ENCODE data around the gene TTPAL. TPM values are rescaled to one million over a fixed set of nuclear protein-coding genes. Genes with fewer than 3 reads are reported as not detected.
A peak's percentile ranks its signal among the peaks of the same experiment; 100 is the strongest.

The TTPAL gene
- polyA plus RNA-seq, 1 donor: 15.7 TPM

GRCh38 chr20:44495802-44496481 is 20.3 kb downstream of the TTPAL start:
- DNase-seq: no peak

GRCh38 chr20:44496976-44497375 is 21.3 kb downstream of the TTPAL start:
- DNase-seq: no peak

DNA sequence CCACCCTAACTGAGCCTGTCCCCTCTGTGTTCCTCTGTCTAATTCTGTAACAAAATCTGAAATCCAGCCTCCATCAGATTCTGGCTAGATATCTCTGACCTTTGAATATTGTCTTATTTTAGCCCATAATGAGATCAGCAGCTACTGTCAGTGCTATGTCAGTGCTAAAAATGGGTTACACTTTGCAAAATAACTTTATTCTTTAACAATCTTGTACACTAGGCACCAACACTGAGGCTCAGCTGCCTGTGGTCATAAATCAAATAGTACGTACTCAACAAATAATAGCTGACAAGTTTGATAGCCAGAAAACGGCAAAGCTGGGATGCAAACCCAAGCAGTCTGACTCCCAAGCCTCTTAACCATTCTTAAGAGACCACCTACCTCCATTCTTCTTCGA is 22.1 kb downstream of the TTPAL start:
- DNase-seq: no peak

DNA sequence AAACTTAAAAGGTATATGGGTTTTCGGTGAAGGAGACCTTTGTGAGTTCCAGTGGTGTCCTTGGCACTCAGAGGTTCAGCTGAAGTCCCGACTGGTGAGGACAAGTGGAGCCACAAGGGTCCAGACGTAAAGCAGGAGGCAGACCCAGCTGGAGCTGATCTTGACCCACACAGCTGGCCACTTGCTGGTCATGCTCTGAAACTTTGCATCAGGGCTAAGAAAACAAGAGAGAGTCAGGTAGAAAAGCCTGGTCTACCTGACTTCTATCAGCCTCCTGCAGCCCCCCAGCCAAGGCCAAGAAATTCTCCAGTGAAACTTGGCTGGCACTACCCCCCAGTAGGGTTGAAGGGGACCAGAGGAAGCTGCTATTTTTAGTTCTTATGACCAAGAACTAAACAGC is 24.5 kb downstream of the TTPAL start:
- no peak for DNase-seq

- no peak for DNase-seq
Observed at GRCh38 chr20:44501448-44501847, 25.8 kb downstream of the TTPAL start.

DNA sequence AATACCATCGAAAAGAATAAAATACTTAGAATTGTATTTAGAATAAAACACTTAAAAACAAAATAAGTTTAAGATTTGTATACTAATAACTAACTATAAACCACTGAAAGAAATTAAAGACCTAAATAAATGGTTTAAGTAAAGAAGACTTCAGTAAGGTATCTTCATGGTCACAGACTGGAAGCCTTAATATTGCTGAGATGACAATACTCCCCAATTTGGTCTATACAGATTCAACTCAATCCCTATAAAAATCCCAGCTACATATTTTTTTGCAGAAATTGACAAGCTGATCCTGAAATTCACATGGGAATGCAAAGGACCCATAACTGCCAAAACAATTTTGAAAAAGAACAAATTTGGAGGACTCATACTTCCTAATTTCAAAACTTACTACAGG is 27.3 kb downstream of the TTPAL start:
- no peak for DNase-seq

- no peak for DNase-seq
Observed at GRCh38 chr20:44504402-44505307, 29.0 kb downstream of the TTPAL start.

- DNase-seq: no peak
Observed at GRCh38 chr20:44509762-44510161, 34.1 kb downstream of the TTPAL start.

DNA sequence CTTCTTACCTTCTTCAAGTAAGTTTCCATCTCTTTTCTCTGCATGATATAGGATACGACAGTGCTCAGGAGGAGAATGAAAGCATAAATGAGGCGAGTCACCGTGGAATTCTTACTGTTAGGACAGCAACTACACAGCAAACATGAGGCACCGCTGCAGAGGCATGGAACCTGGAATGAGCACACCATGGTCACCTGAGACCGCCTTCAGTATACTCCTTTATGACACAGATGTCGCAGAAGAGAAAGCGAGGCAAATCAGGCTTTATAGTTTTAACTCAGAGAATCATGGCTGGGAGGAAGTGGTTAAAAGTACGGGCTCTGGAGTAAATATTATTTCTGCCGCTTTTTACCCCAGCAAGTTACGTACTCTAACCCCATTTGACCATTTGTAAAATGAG is 38.2 kb downstream of the TTPAL start:
- DNase-seq: no peak

DNA sequence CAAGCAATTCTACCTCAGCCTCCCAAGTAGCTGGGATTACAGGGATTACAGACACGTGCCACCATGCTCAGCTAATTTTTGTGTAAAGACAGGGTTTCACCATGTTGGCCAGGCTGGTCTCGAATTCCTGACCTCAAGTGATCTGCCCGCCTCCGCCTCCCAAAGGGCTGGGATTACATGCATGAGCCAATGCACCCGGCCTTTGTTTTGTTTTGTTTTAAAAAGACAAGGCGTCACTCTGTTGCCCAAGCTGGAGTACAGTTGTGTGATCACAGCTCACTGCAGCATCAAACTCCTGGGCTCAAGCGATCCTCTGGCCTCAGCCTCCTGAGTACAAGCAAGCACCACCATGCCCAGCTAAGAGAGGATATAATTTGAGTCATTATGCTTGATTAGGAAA is 40.8 kb downstream of the TTPAL start:
- no peak for DNase-seq

GRCh38 chr20:44517454-44517853 is 41.8 kb downstream of the TTPAL start:
- DNase-seq: no peak

DNA sequence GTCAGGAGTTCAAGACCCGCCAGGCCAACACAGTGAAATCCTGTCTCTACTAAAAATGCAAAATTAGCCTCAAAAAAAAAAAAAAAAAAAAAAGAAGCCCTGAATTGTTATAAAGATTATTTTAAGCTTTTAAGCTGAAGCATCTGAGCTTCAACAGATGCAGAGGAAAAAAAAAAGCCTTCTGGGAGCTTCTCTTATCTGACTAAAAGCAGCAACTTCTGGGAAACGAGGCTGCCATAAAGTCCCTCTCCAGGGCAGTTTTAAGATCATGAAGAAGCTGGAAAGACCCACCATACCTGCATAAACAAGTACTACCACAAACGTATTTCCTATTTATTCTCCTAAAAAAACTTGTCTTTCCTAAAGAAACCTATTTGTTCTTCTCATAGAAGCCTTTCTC is 42.6 kb downstream of the TTPAL start:
- no peak for DNase-seq

DNA sequence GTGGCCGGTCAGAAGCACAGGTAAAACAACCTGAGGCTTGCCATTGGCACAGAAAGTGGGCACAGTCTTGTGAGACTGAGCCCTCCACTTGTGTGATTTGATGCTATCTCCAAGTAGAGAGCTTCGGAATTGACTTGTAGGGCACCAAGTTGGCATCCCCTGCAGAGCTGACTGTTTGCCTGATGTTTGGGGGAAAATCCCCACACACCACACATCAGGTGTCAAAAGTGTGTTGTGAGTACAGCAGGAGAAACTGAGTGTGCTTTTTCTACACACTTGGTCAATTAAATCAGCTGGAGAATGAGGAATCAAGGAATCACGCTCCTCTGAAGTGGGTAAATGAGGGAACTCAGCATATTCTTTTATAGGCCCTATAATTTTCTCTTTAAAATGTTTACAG is 45.2 kb downstream of the TTPAL start:
- DNase-seq: no peak

DNA sequence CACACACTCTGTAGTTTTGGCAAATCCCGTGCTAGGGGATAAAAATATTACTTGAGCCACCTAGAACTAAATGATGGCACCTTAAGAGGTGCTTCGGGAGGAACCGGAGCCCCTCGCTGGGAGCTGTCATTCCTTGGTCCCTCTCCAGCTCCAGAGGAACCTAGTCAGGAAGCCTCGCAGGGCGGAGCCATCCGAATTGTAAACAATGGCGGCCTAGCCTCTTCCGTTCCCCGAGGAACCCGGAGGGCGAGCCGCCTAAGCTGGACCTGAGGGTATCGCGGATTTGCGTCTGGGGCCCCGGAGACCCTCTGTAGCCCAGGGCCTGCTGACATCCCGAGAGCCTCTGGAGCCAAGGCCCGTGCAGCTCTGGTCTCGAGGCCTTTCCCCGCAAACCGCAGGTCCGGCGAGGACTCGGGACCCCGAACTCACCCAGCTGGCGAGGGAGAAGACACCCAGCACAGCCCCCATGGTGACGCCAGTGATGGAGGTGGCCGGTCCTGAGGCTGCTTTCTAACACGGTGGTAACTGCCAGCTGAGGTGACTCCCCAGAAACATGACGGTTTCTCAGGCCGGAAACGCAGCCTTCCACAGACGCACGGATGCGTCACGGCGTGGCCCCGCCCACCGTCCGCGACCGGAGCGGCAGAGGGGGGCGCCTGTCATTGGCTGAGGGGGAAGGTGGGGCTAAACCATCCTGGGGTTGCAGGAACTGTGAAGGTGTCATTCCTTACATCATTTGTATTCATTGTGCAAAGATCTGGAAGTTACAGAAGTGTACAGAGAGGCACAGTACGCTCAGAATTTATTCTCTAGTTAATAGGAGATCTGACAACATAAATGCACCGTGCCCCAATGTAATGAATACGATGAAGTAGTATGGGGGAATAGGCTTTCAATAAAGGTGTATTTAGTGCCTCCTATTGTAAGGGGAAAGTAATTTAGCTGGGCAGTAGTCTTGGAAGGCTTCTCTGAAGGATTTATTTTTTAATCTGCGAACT is 46.1 kb downstream of the TTPAL start, which contains the start of gene SERINC3:
Gene SERINC3, minus strand, starts transcription at position 587 of the 998 bp plus-strand sequence. Its CDS starts 119 bp downstream, at position 468.
- peak; percentile 93 for DNase-seq

DNA sequence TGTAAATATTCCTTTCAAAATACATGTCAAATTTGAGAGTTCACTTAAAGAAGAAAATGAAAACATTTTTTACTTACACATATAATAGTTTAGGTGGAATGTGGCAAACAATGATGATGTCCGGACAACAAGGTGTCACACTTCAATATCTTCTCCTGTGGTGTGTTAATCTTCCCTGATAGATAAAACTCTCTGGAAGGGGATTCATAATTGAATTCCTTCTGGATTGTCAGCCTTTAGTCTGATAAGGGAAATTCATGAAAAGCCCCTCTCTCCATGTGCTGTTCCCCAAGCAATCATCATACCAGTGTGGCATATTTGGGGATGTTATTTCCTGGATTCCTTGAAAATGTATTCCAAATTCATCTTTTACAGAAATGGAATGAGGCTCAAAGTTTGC is 47.2 kb downstream of the TTPAL start:
- DNase-seq: no peak

DNA sequence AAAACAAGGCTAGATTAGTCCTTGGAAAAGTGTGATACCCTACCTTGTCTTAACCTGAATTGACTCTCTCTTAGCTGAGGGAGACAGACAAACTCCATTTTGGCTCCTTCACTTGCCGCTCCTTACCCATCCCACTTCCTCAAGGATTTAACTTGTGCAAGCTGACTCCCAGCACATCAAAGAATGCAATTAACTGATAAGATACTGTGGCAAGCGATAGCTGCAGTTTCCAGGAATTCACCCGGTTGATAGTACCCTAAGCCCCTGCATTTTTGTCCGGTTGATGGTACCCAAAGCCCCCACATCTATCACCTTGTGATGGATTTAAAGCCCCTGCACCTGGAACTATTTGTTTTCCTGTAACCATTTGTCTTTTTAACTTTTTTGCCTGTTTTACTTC is 48.1 kb downstream of the TTPAL start:
- no peak for DNase-seq

GRCh38 chr20:44526129-44526528 is 50.5 kb downstream of the TTPAL start:
- DNase-seq: no peak

GRCh38 chr20:44527716-44528199 is 52.1 kb downstream of the TTPAL start:
- DNase-seq: no peak

DNA sequence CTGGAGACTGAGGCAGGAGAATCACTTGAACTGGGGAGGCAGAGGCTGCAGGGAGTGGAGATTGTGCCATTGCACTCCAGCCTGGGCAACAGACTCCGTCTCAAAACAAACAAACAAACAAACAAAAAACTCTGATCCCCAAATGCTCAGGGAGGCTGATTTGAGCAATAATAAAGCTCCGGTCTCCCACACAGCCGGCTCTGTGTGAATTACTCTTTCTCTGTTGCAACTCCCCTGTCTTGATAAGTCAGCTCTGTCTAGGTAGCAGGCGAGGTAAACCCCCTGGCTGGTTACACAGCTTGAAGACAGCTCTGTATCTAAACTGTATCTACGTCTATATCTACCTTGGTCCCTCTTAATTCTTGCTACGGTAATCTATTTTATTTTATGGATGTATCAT is 52.6 kb downstream of the TTPAL start:
- no peak for DNase-seq

GRCh38 chr20:44532259-44532980 is 56.7 kb downstream of the TTPAL start:
- no peak for DNase-seq

DNA sequence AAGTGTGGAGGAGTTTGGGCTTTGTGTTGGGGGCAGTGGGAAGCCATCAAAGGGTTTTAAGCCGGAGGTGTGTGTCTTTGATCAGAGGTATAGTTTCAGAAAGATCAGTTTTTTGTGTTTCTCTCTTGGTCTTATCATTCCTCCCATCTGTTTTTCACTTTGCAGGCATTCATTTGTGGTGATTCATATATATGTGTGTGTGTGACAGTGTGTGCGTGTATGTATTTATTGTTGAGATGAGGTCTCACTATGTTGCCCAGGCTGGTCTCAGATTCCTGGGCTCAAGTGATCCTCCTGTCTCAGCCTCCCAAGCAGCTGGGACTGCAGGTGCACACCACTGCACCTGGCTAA is 57.3 kb downstream of the TTPAL start:
- DNase-seq: no peak
